OCI-LY1 (cell line): ENCODE measurements around the gene C6orf141.

ENCODE experiments used
- H2AFZ ChIP-seq: fragments of 200-600 bp; sonication (generic), shearing (Covaris generic); 2 replicates; pipeline ENCODE4 v1.6.0; 2014; ENCODE audit warnings: antibody characterized with exemption, mild to moderate bottlenecking, low read length
- H3F3A ChIP-seq: fragments of 200-600 bp; sonication (generic), shearing (Covaris generic); 2 replicates; pipeline ENCODE4 v1.6.0; 2014; ENCODE audit warnings: mild to moderate bottlenecking, antibody characterized with exemption, low read length, moderate library complexity; ENCODE audit not compliant: insufficient read depth
- H3K27ac ChIP-seq: fragments of 200-600 bp; sonication (generic); 2 replicates; pipeline ENCODE4 v1.5.1; 2014; ENCODE audit warnings: low read length, mixed run types, mild to moderate bottlenecking, low read depth; ENCODE audit not compliant: poor library complexity, severe bottlenecking
- H3K27me3 ChIP-seq: fragments of 200-600 bp; sonication (generic); 2 replicates; pipeline ENCODE4 v1.6.0; 2014; ENCODE audit warnings: antibody characterized with exemption, mild to moderate bottlenecking, low read length, moderate library complexity; ENCODE audit not compliant: insufficient read depth
- H3K36me3 ChIP-seq: fragments of 200-600 bp; sonication (generic); 2 replicates; pipeline ENCODE4 v1.6.1; 2014; ENCODE audit warnings: mild to moderate bottlenecking, antibody characterized with exemption, low read length, moderate library complexity, mixed read lengths; ENCODE audit not compliant: insufficient read depth
- H3K4me1 ChIP-seq: fragments of 200-600 bp; sonication (generic); 2 replicates; pipeline ENCODE4 v1.5.1; 2014; ENCODE audit warnings: mild to moderate bottlenecking, low read length, moderate library complexity; ENCODE audit not compliant: insufficient read depth, severe bottlenecking
- H3K4me2 ChIP-seq: fragments of 200-600 bp; sonication (generic), shearing (Covaris generic); 2 replicates; pipeline ENCODE4 v1.6.1; 2014; ENCODE audit warnings: low read length
- H3K4me3 ChIP-seq: fragments of 200-600 bp; sonication (generic); 2 replicates; pipeline ENCODE4 v1.5.1; 2014; ENCODE audit warnings: low read length, low read depth, mild to moderate bottlenecking, mixed read lengths; ENCODE audit not compliant: poor library complexity, severe bottlenecking
- H3K79me2 ChIP-seq: fragments of 200-600 bp; shearing (Covaris generic); 2 replicates; pipeline ENCODE4 v1.6.1; 2016; ENCODE audit warnings: mixed run types, low read length, mixed read lengths; ENCODE audit not compliant: insufficient read depth
- H3K9ac ChIP-seq: fragments of 200-600 bp; sonication (generic), shearing (Covaris generic); 2 replicates; pipeline ENCODE4 v1.6.1; 2014; ENCODE audit warnings: mild to moderate bottlenecking, low read length, mixed read lengths
- H3K9me2 ChIP-seq: fragments of 200-600 bp; sonication (generic), shearing (Covaris generic); 2 replicates; pipeline ENCODE4 v1.6.1; 2014; ENCODE audit warnings: low read depth, mild to moderate bottlenecking, low read length, mixed read lengths
- H3K9me3 ChIP-seq: fragments of 200-600 bp; shearing (Covaris generic); 2 replicates; pipeline ENCODE4 v1.6.1; 2014; ENCODE audit warnings: low read length, mixed read lengths
- H4K20me1 ChIP-seq: fragments of 200-600 bp; sonication (generic), shearing (Covaris generic); 2 replicates; pipeline ENCODE4 v1.6.0; 2016; ENCODE audit warnings: mild to moderate bottlenecking, low read length; ENCODE audit not compliant: insufficient read depth
- EZH2 ChIP-seq: fragments of 200-600 bp; sonication (generic), shearing (Covaris generic); IDR thresholded peaks from 2 replicates; pipeline ENCODE4 v1.8.0; 2017; ENCODE audit warnings: borderline replicate concordance, mixed run types, mild to moderate bottlenecking, antibody characterized with exemption, low read length, moderate library complexity, mixed read lengths
- TF ChIP-seq, protein P1 (sequence below): fragments of 200-600 bp; sonication (generic), shearing (Covaris generic); IDR thresholded peaks from 2 replicates; pipeline ENCODE4 v1.5.1; 2017; ENCODE audit warnings: mild to moderate bottlenecking, antibody characterized with exemption, low read length, moderate library complexity, mixed read lengths

C6orf141 gene

DNA sequence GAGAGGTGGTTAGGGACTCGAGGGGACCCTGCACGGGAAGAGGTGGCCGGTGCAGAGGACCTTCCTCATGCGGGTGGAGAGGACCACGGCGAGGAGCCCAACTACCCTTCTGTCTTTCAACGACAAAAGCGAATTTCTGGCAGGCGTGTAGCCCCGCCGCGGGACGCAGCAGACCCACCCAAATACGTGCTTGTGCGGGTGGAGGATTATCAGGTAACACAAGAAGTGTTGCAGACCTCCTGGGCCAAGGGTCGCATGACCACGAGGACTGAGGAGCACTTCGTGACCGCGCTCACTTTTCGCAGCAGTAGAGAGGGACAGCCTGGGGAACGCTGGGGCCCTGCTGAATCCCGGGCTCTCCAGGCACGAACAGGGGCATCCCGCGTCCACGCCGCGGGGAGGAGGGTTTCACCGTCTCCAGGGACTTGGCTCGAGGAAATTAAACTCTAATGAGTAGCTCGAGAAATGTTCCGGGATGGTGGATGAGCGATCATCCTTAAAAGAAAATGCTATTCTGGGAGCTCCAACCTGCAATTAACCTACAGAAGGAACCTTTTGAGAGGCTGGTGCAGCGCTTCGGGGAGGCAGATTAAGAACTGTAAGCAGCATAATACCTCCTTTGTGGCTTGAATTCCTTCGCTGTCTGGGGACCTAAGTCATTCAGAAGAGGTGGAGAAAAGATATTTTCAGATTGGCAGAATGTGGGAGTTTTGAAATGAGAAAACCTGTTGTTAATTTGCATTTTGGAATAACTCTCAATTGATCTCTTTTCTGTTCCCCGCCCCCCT is 804 bp downstream of the C6orf141 start:
- no peaks in the 10 kb centered on the region for H3K9me3 ChIP-seq
- no peak overlapping the region for H3K4me2 ChIP-seq
- no peak overlapping the region for H3K9ac ChIP-seq
- H3K27ac ChIP-seq = no peak overlapping the region
- no peaks in the 10 kb centered on the region for H3K9me2 ChIP-seq
- no peaks in the 10 kb centered on the region for H3K27me3 ChIP-seq
- no peaks in the 10 kb centered on the region for H3K79me2 ChIP-seq
- no peak overlapping the region for H2AFZ ChIP-seq
- H3K4me3 ChIP-seq = no peak overlapping the region
- no peaks in the 10 kb centered on the region for H3K4me1 ChIP-seq
- H3F3A ChIP-seq = no peaks in the 10 kb centered on the region
- no peaks in the 10 kb centered on the region for H4K20me1 ChIP-seq
- no peak for TF ChIP-seq EZH2
- TF ChIP-seq, protein P1, sequence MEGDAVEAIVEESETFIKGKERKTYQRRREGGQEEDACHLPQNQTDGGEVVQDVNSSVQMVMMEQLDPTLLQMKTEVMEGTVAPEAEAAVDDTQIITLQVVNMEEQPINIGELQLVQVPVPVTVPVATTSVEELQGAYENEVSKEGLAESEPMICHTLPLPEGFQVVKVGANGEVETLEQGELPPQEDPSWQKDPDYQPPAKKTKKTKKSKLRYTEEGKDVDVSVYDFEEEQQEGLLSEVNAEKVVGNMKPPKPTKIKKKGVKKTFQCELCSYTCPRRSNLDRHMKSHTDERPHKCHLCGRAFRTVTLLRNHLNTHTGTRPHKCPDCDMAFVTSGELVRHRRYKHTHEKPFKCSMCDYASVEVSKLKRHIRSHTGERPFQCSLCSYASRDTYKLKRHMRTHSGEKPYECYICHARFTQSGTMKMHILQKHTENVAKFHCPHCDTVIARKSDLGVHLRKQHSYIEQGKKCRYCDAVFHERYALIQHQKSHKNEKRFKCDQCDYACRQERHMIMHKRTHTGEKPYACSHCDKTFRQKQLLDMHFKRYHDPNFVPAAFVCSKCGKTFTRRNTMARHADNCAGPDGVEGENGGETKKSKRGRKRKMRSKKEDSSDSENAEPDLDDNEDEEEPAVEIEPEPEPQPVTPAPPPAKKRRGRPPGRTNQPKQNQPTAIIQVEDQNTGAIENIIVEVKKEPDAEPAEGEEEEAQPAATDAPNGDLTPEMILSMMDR = no peak
- H3K36me3 ChIP-seq = no peaks in the 10 kb centered on the region

DNA sequence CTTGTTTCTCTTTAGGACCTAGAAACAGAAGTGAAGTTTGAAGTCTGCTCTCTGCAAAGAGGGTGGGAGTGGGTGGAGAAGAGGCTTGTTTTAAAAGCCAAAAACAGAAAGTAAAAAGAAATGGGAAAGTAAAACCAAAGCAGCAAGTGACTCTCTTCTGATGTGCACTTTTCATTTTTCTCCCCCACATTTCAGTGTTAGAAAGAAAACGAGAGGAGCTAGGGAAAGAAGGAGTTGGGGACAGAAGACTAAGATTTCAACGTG is 1.3 kb downstream of the C6orf141 start:
- Histone ChIP-seq H3K27me3 (no peaks in the 10 kb centered on the region), H3K9me3 (no peaks in the 10 kb centered on the region), H3K9ac (no peak overlapping the region), H3K4me2 (no peak overlapping the region), H3K27ac (no peak overlapping the region), H3K4me1 (no peaks in the 10 kb centered on the region), H4K20me1 (no peaks in the 10 kb centered on the region), H2AFZ (no peak overlapping the region), H3K79me2 (no peaks in the 10 kb centered on the region), H3F3A (no peaks in the 10 kb centered on the region), H3K9me2 (no peaks in the 10 kb centered on the region), H3K4me3 (no peak overlapping the region), H3K36me3 (no peaks in the 10 kb centered on the region)
- no peak for TF ChIP-seq EZH2
- TF ChIP-seq, protein P1 = no peak

DNA sequence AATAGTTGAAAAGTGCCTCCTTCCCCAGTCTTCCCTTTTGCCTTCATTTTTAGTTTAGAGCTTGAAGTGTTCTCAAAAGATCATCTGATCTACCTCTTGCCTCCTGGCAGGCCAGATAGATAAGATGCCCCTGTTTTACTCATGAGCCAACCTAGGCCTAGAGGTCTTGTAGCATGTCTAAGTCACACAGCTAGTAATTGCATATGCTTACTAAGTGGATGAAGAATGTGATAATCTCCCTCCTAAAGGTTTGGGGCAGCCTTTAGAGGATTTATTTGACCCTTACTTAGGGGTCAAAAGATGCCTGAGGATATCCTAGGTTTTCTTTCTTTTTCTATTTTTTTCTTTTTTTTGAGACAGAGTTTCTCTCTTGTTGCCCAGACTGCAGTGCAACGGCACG is 2.1 kb downstream of the C6orf141 start:
- H3K9me3 ChIP-seq = no peaks in the 10 kb centered on the region
- H3K9ac ChIP-seq = no peak overlapping the region
- no peaks in the 10 kb centered on the region for H3K4me1 ChIP-seq
- H3K9me2 ChIP-seq = no peaks in the 10 kb centered on the region
- no peaks in the 10 kb centered on the region for H3K27me3 ChIP-seq
- no peaks in the 10 kb centered on the region for H3K36me3 ChIP-seq
- H3F3A ChIP-seq = no peaks in the 10 kb centered on the region
- TF ChIP-seq EZH2 = no peak
- TF ChIP-seq, protein P1 = no peak
- H3K4me2 ChIP-seq = no peak overlapping the region
- no peaks in the 10 kb centered on the region for H4K20me1 ChIP-seq
- H3K4me3 ChIP-seq = no peak overlapping the region
- H3K79me2 ChIP-seq = no peaks in the 10 kb centered on the region
- no peak overlapping the region for H3K27ac ChIP-seq
- H2AFZ ChIP-seq = no peak overlapping the region
